Peyer's patch (tissue), 4 donors: ENCODE results near the gene ZNF627. TPM values are rescaled to one million over a fixed set of nuclear protein-coding genes. Genes with fewer than 3 reads are reported as not detected.
A peak's percentile ranks its signal among the peaks of the same experiment; 100 is the strongest.
"Not testable (repeated sequence)": the region's sequence is repeated elsewhere in the genome, so short reads cannot be mapped to it uniquely, and the experiment has no call there.

Experiments
- DNase-seq, 3 donors: peaks; one replicate each; pipeline ENCODE4 v3.0.0-alpha.2; 2017 to 2019
- H3K27ac ChIP-seq, 4 donors: fragments of 200-600 bp; sonication (generic); one replicate each; pipeline ENCODE4 v1.5.1; 2016 to 2019
- H3K27me3 ChIP-seq, 2 donors: fragments of 200-600 bp; sonication (generic); one replicate each; pipeline ENCODE4 v1.5.1; 2019
- H3K36me3 ChIP-seq, 3 donors: fragments of 200-600 bp; sonication (generic); one replicate each; pipeline ENCODE4 v1.5.1; 2016 to 2019
- H3K4me1 ChIP-seq, 4 donors: fragments of 200-600 bp; sonication (generic); one replicate each; pipeline ENCODE4 v1.5.1; 2016 to 2019
- H3K4me3 ChIP-seq, 4 donors: fragments of 200-600 bp; sonication (generic); 1 replicate in 3 of 4; 2 replicates in 1 of 4; pipeline ENCODE4 v1.5.1; 2016 to 2019; ENCODE audit warnings: mild to moderate bottlenecking in 1 of 4
- H3K9me3 ChIP-seq, 4 donors: fragments of 200-600 bp; sonication (generic); one replicate each; pipeline ENCODE4 v1.5.1; 2016 to 2019; ENCODE audit warnings: mild to moderate bottlenecking in 1 of 4
- CTCF ChIP-seq, 6 experiments: fragments of 450-650 bp in 4 of 6; fragments of 200-600 bp in 2 of 6; sonication (generic) in 1 of 6; IDR thresholded peaks; one replicate each; pipeline ENCODE4 v1.5.1; 2017 to 2019; ENCODE audit warnings: antibody characterized with exemption in 6 of 6, mild to moderate bottlenecking in 3 of 6, moderate library complexity in 1 of 6
- POLR2A ChIP-seq, 2 donors: fragments of 450-650 bp; IDR thresholded peaks; one replicate each; pipeline ENCODE4 v1.5.1; 2017; ENCODE audit warnings: antibody characterized with exemption in 2 of 2, mild to moderate bottlenecking in 2 of 2, moderate library complexity in 2 of 2
- total RNA-seq, 4 donors: library from RNA; depleted of rRNA; stranded (reverse); fragments of >200 nt; gene quantifications; one replicate each; pipeline ENCODE4 v1.1.0, GENCODE V29; 2016

The ZNF627 gene
- total RNA-seq, 4 donors from 2014 or later, result 4.4 to 10.7 (median 5.5) TPM

GRCh38 chr19:11560404-11561051, 36.8 kb upstream of the ZNF627 start:
- peak in 2 of 3 donors; percentile 68 to 78 for DNase-seq
- Histone ChIP-seq H3K4me1 (peaks cover 0 to 25% (median 9%) of the 10 kb centered on the region in 4 donors), H3K36me3 (no peaks in the 10 kb centered on the region), H3K27me3 (no peaks in the 10 kb centered on the region), H3K9me3 (no peaks in the 10 kb centered on the region), H3K4me3 (peak overlapping the region in 1 of 4 donors; percentile 82), H3K27ac (peak overlapping the region in 2 of 4 donors; percentile 82 to 87)
- TF ChIP-seq CTCF (IDR thresholded peaks at IDR 0.05) (peak; percentile 64 to 91 (median 71)), POLR2A (IDR thresholded peaks at IDR 0.05) (no peak)

- Histone ChIP-seq H3K4me1 (peaks cover 0 to 6% (median 2%) of the 10 kb centered on the region in 4 donors), H3K9me3 (no peaks in the 10 kb centered on the region), H3K27ac (peak overlapping the region in 1 of 4 donors; percentile 62), H3K4me3 (no peak overlapping the region), H3K27me3 (no peaks in the 10 kb centered on the region), H3K36me3 (no peaks in the 10 kb centered on the region)
- no peak for TF ChIP-seq POLR2A (IDR thresholded peaks at IDR 0.05)
- no peak for TF ChIP-seq CTCF (IDR thresholded peaks at IDR 0.05)
- DNase-seq, result no peak
These were observed 33.8 kb upstream of the ZNF627 start for GRCh38 chr19:11563532-11563931.

GRCh38 chr19:11564082-11564807, 33.0 kb upstream of the ZNF627 start:
- H3K36me3 ChIP-seq, H3K9me3 ChIP-seq, H3K4me1 ChIP-seq, H3K27me3 ChIP-seq, DNase-seq, H3K4me3 ChIP-seq: not testable (repeated sequence)
- H3K27ac ChIP-seq, result peak overlapping the region in 1 of 4 donors; percentile 62

GRCh38 chr19:11565649-11565980, 31.7 kb upstream of the ZNF627 start:
- H3K4me3 ChIP-seq, DNase-seq, H3K9me3 ChIP-seq, H3K27me3 ChIP-seq, H3K36me3 ChIP-seq, H3K4me1 ChIP-seq: not testable (repeated sequence)
- peak overlapping the region in 1 of 4 donors; percentile 62 for H3K27ac ChIP-seq

- Histone ChIP-seq H3K9me3 (no peaks in the 10 kb centered on the region), H3K4me1 (no peaks in the 10 kb centered on the region), H3K27me3 (no peaks in the 10 kb centered on the region), H3K4me3 (no peak overlapping the region), H3K27ac (peak overlapping the region in 1 of 4 donors; percentile 62), H3K36me3 (no peaks in the 10 kb centered on the region)
- TF ChIP-seq POLR2A (IDR thresholded peaks at IDR 0.05) (no peak), CTCF (IDR thresholded peaks at IDR 0.05) (no peak)
- DNase-seq, result no peak
These were observed 31.1 kb upstream of the ZNF627 start for GRCh38 chr19:11566164-11566563.

GRCh38 chr19:11570039-11570462, 27.2 kb upstream of the ZNF627 start:
- DNase-seq, result no peak
- no peaks in the 10 kb centered on the region for H3K9me3 ChIP-seq
- H3K36me3 ChIP-seq, result no peaks in the 10 kb centered on the region
- no peak overlapping the region for H3K4me3 ChIP-seq
- no peak for TF ChIP-seq POLR2A (IDR thresholded peaks at IDR 0.05)
- no peak for TF ChIP-seq CTCF (IDR thresholded peaks at IDR 0.05)
- H3K27ac ChIP-seq, result peak overlapping the region in 1 of 4 donors; percentile 35
- H3K27me3 ChIP-seq, result no peaks in the 10 kb centered on the region
- no peaks in the 10 kb centered on the region for H3K4me1 ChIP-seq

- not testable (repeated sequence) for H3K27me3 ChIP-seq, H3K4me3 ChIP-seq, H3K9me3 ChIP-seq, DNase-seq, H3K36me3 ChIP-seq
- Histone ChIP-seq H3K4me1 (peaks cover 0 to 12% (median 4%) of the 10 kb centered on the region in 4 donors), H3K27ac (peak overlapping the region in 2 of 4 donors; percentile 18 to 70)
These were observed 23.9 kb upstream of the ZNF627 start for GRCh38 chr19:11573354-11573753.

- H3K4me3 ChIP-seq, H3K36me3 ChIP-seq, DNase-seq, H3K27me3 ChIP-seq, H3K9me3 ChIP-seq: not testable (repeated sequence)
- peak overlapping the region in 2 of 4 donors; percentile 18 to 70 for H3K27ac ChIP-seq
- H3K4me1 ChIP-seq, result peaks cover 0 to 12% (median 6%) of the 10 kb centered on the region in 4 donors
These were observed 23.5 kb upstream of the ZNF627 start for GRCh38 chr19:11573763-11574162.
